Stomach (tissue), 9 donors: Measurements from ENCODE around the gene NXPH4. TPM values are rescaled to one million over a fixed set of nuclear protein-coding genes. Genes with fewer than 3 reads are reported as not detected.
A peak's percentile ranks its signal among the peaks of the same experiment; 100 is the strongest.

ENCODE experiments used
- DNase-seq, 2 donors: peaks; one replicate each; pipeline versions ENCODE4 v3.0.0 to v3.0.0-alpha.2; 2013 to 2019
- H3K27ac ChIP-seq, 5 donors: fragments of 200-600 bp in 4 of 5; sonication (generic) in 4 of 5; one replicate each; pipeline ENCODE4 v1.5.1; 2013 to 2019; ENCODE audit warnings: mild to moderate bottlenecking in 1 of 5, moderate library complexity in 1 of 5
- H3K27me3 ChIP-seq, 3 donors: fragments of 200-600 bp; sonication (generic); one replicate each; pipeline ENCODE4 v1.5.1; 2017 to 2019; ENCODE audit warnings: mixed run types in 1 of 3
- H3K36me3 ChIP-seq, 4 donors: fragments of 200-600 bp; sonication (generic); 1 replicate in 3 of 4; 2 replicates in 1 of 4; pipeline ENCODE4 v1.5.1; 2016 to 2019
- H3K4me1 ChIP-seq, 4 donors: fragments of 200-600 bp; sonication (generic); one replicate each; pipeline ENCODE4 v1.5.1; 2016 to 2019
- H3K4me3 ChIP-seq, 4 donors: fragments of 200-600 bp; sonication (generic) in 3 of 4; one replicate each; pipeline ENCODE4 v1.5.1; 2016 to 2019; ENCODE audit warnings: mild to moderate bottlenecking in 1 of 4
- H3K9me3 ChIP-seq, 4 donors: fragments of 200-600 bp; sonication (generic); one replicate each; pipeline ENCODE4 v1.5.1; 2016 to 2019
- CTCF ChIP-seq, 7 experiments: fragments of 450-650 bp in 4 of 7; fragments of 200-600 bp in 3 of 7; sonication (generic) in 3 of 7; IDR thresholded peaks; one replicate each; pipeline ENCODE4 v1.5.1; 2016 to 2019; ENCODE audit warnings: antibody characterized with exemption in 7 of 7, control low read depth in 2 of 7, mild to moderate bottlenecking in 1 of 7
- EP300 ChIP-seq: sonication (generic); formaldehyde crosslinking; IDR thresholded peaks from one replicate; pipeline ENCODE4 v1.6.1; 2017; ENCODE audit warnings: antibody characterized with exemption
- POLR2A ChIP-seq, 4 donors: fragments of 450-650 bp; IDR thresholded peaks; one replicate each; pipeline ENCODE4 v1.6.1; 2016; ENCODE audit warnings: antibody characterized with exemption in 4 of 4, control low read depth in 2 of 4, mild to moderate bottlenecking in 1 of 4, moderate library complexity in 1 of 4
- POLR2AphosphoS5 ChIP-seq, 3 donors: sonication (generic); formaldehyde crosslinking; IDR thresholded peaks; one replicate each; pipeline ENCODE4 v1.6.1; 2016; ENCODE audit warnings: antibody characterized with exemption in 3 of 3
- WGBS, 5 donors: extraction: QIAGEN DNeasy Blood & Tissue Kit in 3 of 5; methylation state at CpG; one replicate each; pipeline versions ENCODE4 v1.1.5 to v1.1.7; 2013 to 2018; 5-methylcytosine and 5-hydroxymethylcytosine counted together
- intact Hi-C: fragments of 100-400 bp; cut with DNase I; formaldehyde crosslinking; loops from one replicate; pipeline ENCODE4 v1.15.1; 2023; ENCODE audit warnings: low total_unique reads
- polyA plus RNA-seq, 3 donors: library from polyadenylated mRNA; stranded (reverse); fragments of 200-250 nt; gene quantifications; one replicate each; pipeline ENCODE4 v1.2.3, GENCODE V29; 2013
- total RNA-seq, 5 donors: library from RNA; depleted of rRNA; stranded (reverse); fragments of >200 nt; gene quantifications; one replicate each; pipeline versions ENCODE4 v1.1.0 to v1.2.3, GENCODE V29; 2014 to 2016
- donor health status: healthy with polysubstance abuse.
- donor health status: Bipolar disorder and iron deficiency.
- donor health status: healthy.

Gene NXPH4
- total and polyA plus RNA-seq, 8 donors = 0.18 to 0.44 (median 0.30) TPM; not detected in 5

GRCh38 chr12:57242691-57243454 lies 26.3 kb downstream of the NXPH4 start:
- Histone ChIP-seq H3K4me3 (peak overlapping the region; percentile 22 to 53 (median 38)), H3K27ac (peak overlapping the region in 1 of 5 donors; percentile 14), H3K36me3 (no peaks in the 10 kb centered on the region), H3K9me3 (no peaks in the 10 kb centered on the region), H3K4me1 (peaks cover 54 to 65% (median 63%) of the 10 kb centered on the region in 4 donors), H3K27me3 (peaks cover 24 to 77% (median 58%) of the 10 kb centered on the region in 3 donors)
- DNase-seq = peak; percentile 63 to 88
- intact Hi-C loops = no loop called here
- WGBS, 5 donors = 1 to 3% (median 3%) methylated on average over 26 to 45 of the region's 45 CpGs
- TF ChIP-seq CTCF (IDR thresholded peaks at IDR 0.05) (peak in 5 of 7 experiments; percentile 17 to 72 (median 42)), POLR2AphosphoS5 (IDR thresholded peaks at IDR 0.05) (no peak), EP300 (no peak), POLR2A (IDR thresholded peaks at IDR 0.05) (no peak)

GRCh38 chr12:57243521-57244311 lies 27.1 kb downstream of the NXPH4 start:
- DNase-seq = peak; percentile 85 to 89
- peaks cover 24 to 69% (median 49%) of the 10 kb centered on the region in 3 donors for H3K27me3 ChIP-seq
- TF ChIP-seq POLR2A (IDR thresholded peaks at IDR 0.05) (no peak), CTCF (IDR thresholded peaks at IDR 0.05) (peak in 5 of 7 experiments; percentile 54 to 69 (median 64))
- intact Hi-C loops = no loop called here
- H3K4me3 ChIP-seq = peak overlapping the region; percentile 22 to 53 (median 38)
- peaks cover 46 to 56% (median 54%) of the 10 kb centered on the region in 4 donors for H3K4me1 ChIP-seq
- no peaks in the 10 kb centered on the region for H3K9me3 ChIP-seq
- 5 to 11% (median 7%) methylated on average over 39 to 41 of the region's 41 CpGs for WGBS, 5 donors
- no peaks in the 10 kb centered on the region for H3K36me3 ChIP-seq
- no peak overlapping the region for H3K27ac ChIP-seq

GRCh38 chr12:57244312-57244696 lies 27.7 kb downstream of the NXPH4 start:
- Histone ChIP-seq H3K27ac (no peak overlapping the region), H3K4me3 (no peak overlapping the region), H3K4me1 (peaks cover 44 to 50% (median 49%) of the 10 kb centered on the region in 4 donors), H3K9me3 (no peaks in the 10 kb centered on the region), H3K36me3 (no peaks in the 10 kb centered on the region), H3K27me3 (peaks cover 24 to 63% (median 43%) of the 10 kb centered on the region in 3 donors)
- no peak for DNase-seq
- 38 to 69% (median 67%) methylated on average over 6 of the region's 6 CpGs for WGBS, 5 donors
- no peak for TF ChIP-seq CTCF (IDR thresholded peaks at IDR 0.05)
- TF ChIP-seq EP300 = no peak
- TF ChIP-seq POLR2A (IDR thresholded peaks at IDR 0.05) = no peak
- TF ChIP-seq POLR2AphosphoS5 (IDR thresholded peaks at IDR 0.05) = no peak
- intact Hi-C loops = no loop called here

- Histone ChIP-seq H3K4me1 (peaks cover 19 to 23% (median 22%) of the 10 kb centered on the region in 4 donors), H3K27ac (no peak overlapping the region), H3K36me3 (no peaks in the 10 kb centered on the region), H3K9me3 (no peaks in the 10 kb centered on the region), H3K27me3 (peaks cover 13 to 36% (median 18%) of the 10 kb centered on the region in 3 donors), H3K4me3 (no peak overlapping the region)
- no peak for DNase-seq
- WGBS, 5 donors = 95 to 100% (median 97%) methylated on average over 1 of the region's 1 CpG
- intact Hi-C loops = loop anchor here (5.0 kb wide), 1 partner anchor 35 kb away; no protein-coding TSS in a partner anchor
- TF ChIP-seq POLR2A (IDR thresholded peaks at IDR 0.05) = no peak
- TF ChIP-seq POLR2AphosphoS5 (IDR thresholded peaks at IDR 0.05) = no peak
- TF ChIP-seq EP300 = no peak
- no peak for TF ChIP-seq CTCF (IDR thresholded peaks at IDR 0.05)
Measured at GRCh38 chr12:57247041-57247440, 30.4 kb downstream of the NXPH4 start.
